Gastroesophageal sphincter (tissue), 3 donors: ENCODE results near the gene GLT8D2.
"Not testable (repeated sequence)": the region's sequence is repeated elsewhere in the genome, so short reads cannot be mapped to it uniquely, and the experiment has no call there.

ENCODE experiments used
- EP300 ChIP-seq: sonication (generic); formaldehyde crosslinking; IDR thresholded peaks from one replicate; pipeline ENCODE4 v1.6.1; 2017; ENCODE audit warnings: antibody characterized with exemption, mild to moderate bottlenecking
- POLR2A ChIP-seq, 2 donors: fragments of 450-650 bp; IDR thresholded peaks; one replicate each; pipeline ENCODE4 v1.6.1; 2017; ENCODE audit warnings: antibody characterized with exemption in 2 of 2, mild to moderate bottlenecking in 2 of 2, moderate library complexity in 1 of 2
- POLR2AphosphoS5 ChIP-seq: sonication (generic); formaldehyde crosslinking; IDR thresholded peaks from one replicate; pipeline ENCODE4 v1.6.1; 2017; ENCODE audit warnings: antibody characterized with exemption
- TF ChIP-seq, protein P1 (sequence below), 4 experiments: fragments of 200-600 bp in 2 of 4; fragments of 450-650 bp in 2 of 4; sonication (generic) in 1 of 4; IDR thresholded peaks; one replicate each; pipeline ENCODE4 v1.5.1; 2017 to 2019; ENCODE audit warnings: antibody characterized with exemption in 4 of 4, mild to moderate bottlenecking in 2 of 4, moderate library complexity in 2 of 4

DNA sequence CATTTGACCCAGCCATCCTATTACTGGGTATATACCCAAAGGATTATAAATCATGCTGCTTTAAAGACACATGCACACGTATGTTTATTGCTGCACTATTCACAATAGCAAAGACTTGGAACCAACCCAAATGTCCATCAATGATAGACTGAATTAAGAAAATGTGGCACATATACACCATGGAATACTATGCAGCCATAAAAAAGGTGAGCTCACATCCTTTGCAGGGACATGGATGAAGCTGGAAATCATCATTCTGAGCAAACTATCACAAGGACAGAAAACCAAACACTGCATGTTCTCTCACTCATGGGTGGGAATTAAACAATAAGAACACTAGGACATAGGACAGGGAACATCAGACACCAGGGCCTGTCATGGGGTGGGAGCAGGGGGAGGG lies 10.2 kb downstream of the GLT8D2 start:
- not testable (repeated sequence) for TF ChIP-seq EP300; POLR2A (IDR thresholded peaks at IDR 0.05); POLR2AphosphoS5
- TF ChIP-seq, protein P1, sequence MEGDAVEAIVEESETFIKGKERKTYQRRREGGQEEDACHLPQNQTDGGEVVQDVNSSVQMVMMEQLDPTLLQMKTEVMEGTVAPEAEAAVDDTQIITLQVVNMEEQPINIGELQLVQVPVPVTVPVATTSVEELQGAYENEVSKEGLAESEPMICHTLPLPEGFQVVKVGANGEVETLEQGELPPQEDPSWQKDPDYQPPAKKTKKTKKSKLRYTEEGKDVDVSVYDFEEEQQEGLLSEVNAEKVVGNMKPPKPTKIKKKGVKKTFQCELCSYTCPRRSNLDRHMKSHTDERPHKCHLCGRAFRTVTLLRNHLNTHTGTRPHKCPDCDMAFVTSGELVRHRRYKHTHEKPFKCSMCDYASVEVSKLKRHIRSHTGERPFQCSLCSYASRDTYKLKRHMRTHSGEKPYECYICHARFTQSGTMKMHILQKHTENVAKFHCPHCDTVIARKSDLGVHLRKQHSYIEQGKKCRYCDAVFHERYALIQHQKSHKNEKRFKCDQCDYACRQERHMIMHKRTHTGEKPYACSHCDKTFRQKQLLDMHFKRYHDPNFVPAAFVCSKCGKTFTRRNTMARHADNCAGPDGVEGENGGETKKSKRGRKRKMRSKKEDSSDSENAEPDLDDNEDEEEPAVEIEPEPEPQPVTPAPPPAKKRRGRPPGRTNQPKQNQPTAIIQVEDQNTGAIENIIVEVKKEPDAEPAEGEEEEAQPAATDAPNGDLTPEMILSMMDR (IDR thresholded peaks at IDR 0.05): not testable (repeated sequence)
